OCI-LY3 (cell line): ENCODE data around the gene HAND1.

Source experiments
- H2AFZ ChIP-seq: fragments of 200-600, 300-600 bp; shearing (Covaris generic); 2 replicates; pipeline ENCODE4 v1.6.0; 2014; ENCODE audit warnings: antibody characterized with exemption, low read depth, low read length
- H3K27ac ChIP-seq: fragments of 200-600, 300-600 bp; sonication (generic); 2 replicates; pipeline ENCODE4 v1.5.1; 2014; ENCODE audit warnings: mild to moderate bottlenecking, low read length, moderate library complexity, mixed read lengths
- H3K27me3 ChIP-seq: fragments of 200-600, 300-600 bp; sonication (generic); 2 replicates; pipeline ENCODE4 v1.6.1; 2014; ENCODE audit warnings: low read depth, low read length, mixed read lengths
- H3K36me3 ChIP-seq: fragments of 200-600, 300-600 bp; sonication (generic); replicated peaks from 2 replicates; pipeline ENCODE3; 2014; ENCODE audit warnings: low read depth, low read length, mixed read lengths
- H3K4me1 ChIP-seq: fragments of 300-600, 200-600 bp; sonication (generic); 2 replicates; pipeline ENCODE4 v1.6.1; 2014; ENCODE audit warnings: low read length, mixed read lengths
- H3K4me2 ChIP-seq: fragments of 200-600, 300-600 bp; sonication (generic); 2 replicates; pipeline ENCODE4 v1.6.1; 2014; ENCODE audit warnings: low read length, mixed read lengths
- H3K4me3 ChIP-seq: fragments of 300-600, 200-600 bp; sonication (generic); 2 replicates; pipeline ENCODE4 v1.5.1; 2014; ENCODE audit warnings: antibody characterized with exemption, mild to moderate bottlenecking, low read length, moderate library complexity
- H3K79me2 ChIP-seq: fragments of 300-600, 200-600 bp; shearing (Covaris generic); 2 replicates; pipeline ENCODE4 v1.6.1; 2014; ENCODE audit warnings: mild to moderate bottlenecking, low read length, mixed read lengths
- H3K9ac ChIP-seq: fragments of 300-600, 200-600 bp; shearing (Covaris generic); 2 replicates; pipeline ENCODE4 v1.6.0; 2014; ENCODE audit warnings: mild to moderate bottlenecking, low read length, moderate library complexity
- H3K9me3 ChIP-seq: fragments of 200-600, 300-600 bp; shearing (Covaris generic); 2 replicates; pipeline ENCODE4 v1.6.1; 2014; ENCODE audit warnings: low read length, mixed read lengths; ENCODE audit not compliant: insufficient read depth
- H4K20me1 ChIP-seq: fragments of 200-600, 300-600 bp; sonication (generic); 2 replicates; pipeline ENCODE4 v1.6.1; 2016; ENCODE audit warnings: low read length, mixed read lengths; ENCODE audit not compliant: insufficient read depth
- CTCF ChIP-seq: fragments of 200-600, 300-600 bp; sonication (generic); IDR thresholded peaks from 2 replicates; pipeline ENCODE4 v1.5.1; 2014; ENCODE audit warnings: antibody characterized with exemption, low read length, low read depth
- EZH2phosphoT487 ChIP-seq: fragments of 200-600 bp; shearing (Covaris generic); IDR thresholded peaks from 2 replicates; pipeline ENCODE4 v1.6.1; 2018; ENCODE audit warnings: antibody characterized with exemption, mixed run types, low read depth

HAND1 gene

GRCh38 chr5:154482528-154483449 lies 4.8 kb upstream of the HAND1 start:
- no peak overlapping the region for H3K4me2 ChIP-seq
- no peaks in the 10 kb centered on the region for H3K79me2 ChIP-seq
- H3K36me3 ChIP-seq, result no peaks in the 10 kb centered on the region
- H3K27me3 ChIP-seq, result no peaks in the 10 kb centered on the region
- no peaks in the 10 kb centered on the region for H3K9me3 ChIP-seq
- H3K4me1 ChIP-seq, result peaks cover 30% of the 10 kb centered on the region
- H3K27ac ChIP-seq, result no peak overlapping the region
- no peak overlapping the region for H2AFZ ChIP-seq
- H4K20me1 ChIP-seq, result no peaks in the 10 kb centered on the region
- H3K4me3 ChIP-seq, result no peak overlapping the region
- H3K9ac ChIP-seq, result no peak overlapping the region
- TF ChIP-seq CTCF (no peak), EZH2phosphoT487 (no peak)

- Histone ChIP-seq H3K79me2 (no peaks in the 10 kb centered on the region), H3K9ac (no peak overlapping the region), H3K9me3 (no peaks in the 10 kb centered on the region), H3K4me3 (no peak overlapping the region), H3K27ac (no peak overlapping the region), H2AFZ (no peak overlapping the region), H3K27me3 (no peaks in the 10 kb centered on the region), H3K4me1 (peaks cover 22% of the 10 kb centered on the region), H3K4me2 (no peak overlapping the region), H3K36me3 (no peaks in the 10 kb centered on the region), H4K20me1 (no peaks in the 10 kb centered on the region)
- no peak for TF ChIP-seq CTCF
- TF ChIP-seq EZH2phosphoT487, result no peak
Measured at GRCh38 chr5:154481584-154482381, 3.8 kb upstream of the HAND1 start.

- Histone ChIP-seq H3K4me1 (peaks cover 12% of the 10 kb centered on the region), H3K9me3 (no peaks in the 10 kb centered on the region), H4K20me1 (no peaks in the 10 kb centered on the region)
Measured at GRCh38 chr5:154480847-154481246, 2.8 kb upstream of the HAND1 start.

More at GRCh38 chr5:154480847-154481246, 2.8 kb upstream of the HAND1 start:
- Histone ChIP-seq H3K79me2 (no peaks in the 10 kb centered on the region), H2AFZ (no peak overlapping the region), H3K36me3 (no peaks in the 10 kb centered on the region), H3K9ac (no peak overlapping the region), H3K27ac (no peak overlapping the region), H3K4me3 (no peak overlapping the region), H3K27me3 (no peaks in the 10 kb centered on the region), H3K4me2 (no peak overlapping the region)
- TF ChIP-seq CTCF (no peak), EZH2phosphoT487 (no peak)
